GM12864 (cell line): Measurements from ENCODE around the gene HSP90AA1.
"Not testable (repeated sequence)": the region's sequence is repeated elsewhere in the genome, so short reads cannot be mapped to it uniquely, and the experiment has no call there.

Experiments used
- DNase-seq: peaks from one replicate; pipeline ENCODE4 v3.0.0-alpha.2; 2011; ENCODE audit warnings: low read depth
- H3K4me3 ChIP-seq: 2 replicates; pipeline ENCODE4 v1.5.1; 2011; ENCODE audit warnings: mild to moderate bottlenecking, low read depth, low read length, control low read depth
- TF ChIP-seq, protein P1 (sequence below): IDR thresholded peaks from 2 replicates; pipeline ENCODE4 v1.5.1; 2011; ENCODE audit warnings: low read depth, mild to moderate bottlenecking, moderate library complexity, low read length, control low read depth, inconsistent platforms; ENCODE audit errors: missing control alignments

HSP90AA1 gene

DNA sequence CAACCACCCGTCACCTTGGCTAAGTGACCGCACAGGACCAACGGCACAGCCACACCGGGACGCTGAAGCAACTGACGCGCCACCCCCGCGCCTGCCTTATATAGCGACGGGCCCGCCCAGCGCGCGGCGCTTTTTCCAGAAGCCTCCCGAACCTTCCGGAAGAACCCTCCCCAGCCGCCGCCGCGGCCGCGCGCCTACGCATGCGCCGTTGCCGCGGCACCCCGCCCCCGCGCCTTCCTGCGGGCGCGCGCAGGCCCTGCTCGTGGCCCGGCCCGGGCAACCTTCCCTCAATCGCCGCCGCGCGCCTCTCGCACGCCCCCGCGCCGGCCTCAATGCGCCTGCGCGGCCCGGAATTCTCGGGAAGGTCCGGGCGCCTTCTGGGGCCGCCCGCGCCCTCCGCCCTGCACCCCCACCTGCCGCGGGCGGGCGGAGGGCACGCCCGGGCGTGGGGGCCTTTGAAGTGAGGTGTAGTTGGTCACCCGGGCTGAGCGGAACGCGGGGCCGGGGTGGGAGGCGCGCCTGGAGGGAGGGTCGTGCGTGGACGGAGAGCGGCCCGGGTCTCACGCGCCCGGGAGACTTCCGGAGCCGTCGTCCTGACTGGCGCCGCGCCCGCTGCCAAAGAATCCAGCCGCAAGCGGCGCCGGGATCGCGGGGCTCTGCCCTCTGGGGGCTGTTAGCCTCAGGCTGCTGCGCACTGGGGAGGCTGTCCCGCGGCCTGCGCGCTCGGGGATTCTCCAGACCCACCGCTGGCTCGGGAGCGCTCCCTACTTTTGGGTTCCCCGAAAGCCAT is at the start of gene HSP90AA1:
TSS of gene HSP90AA1 (minus strand) at position 73 of the 790 bp plus-strand sequence. CDS start 666 bp downstream, outside the sequence.
- TF ChIP-seq, protein P1, sequence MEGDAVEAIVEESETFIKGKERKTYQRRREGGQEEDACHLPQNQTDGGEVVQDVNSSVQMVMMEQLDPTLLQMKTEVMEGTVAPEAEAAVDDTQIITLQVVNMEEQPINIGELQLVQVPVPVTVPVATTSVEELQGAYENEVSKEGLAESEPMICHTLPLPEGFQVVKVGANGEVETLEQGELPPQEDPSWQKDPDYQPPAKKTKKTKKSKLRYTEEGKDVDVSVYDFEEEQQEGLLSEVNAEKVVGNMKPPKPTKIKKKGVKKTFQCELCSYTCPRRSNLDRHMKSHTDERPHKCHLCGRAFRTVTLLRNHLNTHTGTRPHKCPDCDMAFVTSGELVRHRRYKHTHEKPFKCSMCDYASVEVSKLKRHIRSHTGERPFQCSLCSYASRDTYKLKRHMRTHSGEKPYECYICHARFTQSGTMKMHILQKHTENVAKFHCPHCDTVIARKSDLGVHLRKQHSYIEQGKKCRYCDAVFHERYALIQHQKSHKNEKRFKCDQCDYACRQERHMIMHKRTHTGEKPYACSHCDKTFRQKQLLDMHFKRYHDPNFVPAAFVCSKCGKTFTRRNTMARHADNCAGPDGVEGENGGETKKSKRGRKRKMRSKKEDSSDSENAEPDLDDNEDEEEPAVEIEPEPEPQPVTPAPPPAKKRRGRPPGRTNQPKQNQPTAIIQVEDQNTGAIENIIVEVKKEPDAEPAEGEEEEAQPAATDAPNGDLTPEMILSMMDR: no peak
- DNase-seq: peak; percentile 61
- peak within 1 kb of the TSS; percentile 91 for H3K4me3 ChIP-seq

DNA sequence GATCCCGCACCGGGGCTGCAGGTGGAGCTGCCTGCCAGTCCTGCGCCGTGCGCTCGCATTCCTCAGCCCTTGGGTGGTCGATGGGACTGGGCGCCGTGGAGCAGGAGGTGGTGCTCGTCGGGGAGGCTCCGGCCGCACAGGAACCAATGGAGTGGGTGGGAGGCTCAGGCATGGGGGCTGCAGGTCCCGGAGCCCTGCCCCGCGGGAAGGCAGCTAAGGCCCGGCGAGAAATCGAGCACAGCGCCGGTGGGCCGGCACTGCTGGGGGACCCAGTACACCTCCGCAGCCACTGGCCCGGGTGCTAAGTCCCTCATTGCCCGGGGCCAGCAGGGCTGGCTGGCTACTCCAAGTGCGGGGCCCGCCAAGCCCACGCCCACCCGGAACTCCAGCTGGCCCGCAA is 48.6 kb upstream of the HSP90AA1 start:
- H3K4me3 ChIP-seq, DNase-seq: not testable (repeated sequence)

DNA sequence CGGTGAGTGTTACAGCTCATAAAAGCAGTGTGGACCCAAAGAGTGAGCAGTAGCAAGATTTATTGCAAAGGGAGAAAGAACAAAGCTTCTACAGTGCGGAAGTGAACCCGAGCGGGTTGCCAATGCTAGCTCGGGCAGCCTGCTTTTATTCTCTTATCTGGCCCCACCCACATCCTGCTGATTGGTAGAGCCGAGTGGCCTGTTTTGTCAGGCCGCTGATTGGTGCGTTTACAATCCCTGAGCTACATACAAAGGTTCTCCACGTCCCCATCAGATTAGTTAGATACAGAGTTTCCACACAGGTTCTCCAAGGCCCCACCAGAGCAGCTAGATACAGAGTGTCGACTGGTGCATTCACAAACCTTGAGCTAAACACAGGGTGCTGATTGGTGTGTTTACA is 47.9 kb upstream of the HSP90AA1 start:
- not testable (repeated sequence) for H3K4me3 ChIP-seq, DNase-seq

DNA sequence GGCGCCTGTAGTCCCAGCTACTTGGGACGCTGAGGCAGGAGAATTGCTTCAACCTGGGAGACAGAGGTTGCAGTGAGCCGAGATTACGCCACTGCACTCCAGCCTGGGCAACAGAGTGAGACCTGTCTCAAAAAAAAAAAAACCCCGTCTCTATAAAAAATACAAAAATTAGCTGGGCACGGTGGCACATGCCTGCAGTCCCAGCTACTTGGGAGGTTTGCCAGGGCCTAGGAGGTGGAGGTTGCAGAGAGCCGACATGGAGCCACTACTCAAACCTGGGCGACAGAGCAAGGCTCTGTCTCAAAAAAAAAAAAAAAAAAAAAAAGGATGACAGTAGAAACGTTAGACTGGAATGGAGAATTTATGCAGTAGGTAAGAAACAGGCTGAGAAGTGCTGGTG is 47.2 kb upstream of the HSP90AA1 start:
- not testable (repeated sequence) for H3K4me3 ChIP-seq

DNA sequence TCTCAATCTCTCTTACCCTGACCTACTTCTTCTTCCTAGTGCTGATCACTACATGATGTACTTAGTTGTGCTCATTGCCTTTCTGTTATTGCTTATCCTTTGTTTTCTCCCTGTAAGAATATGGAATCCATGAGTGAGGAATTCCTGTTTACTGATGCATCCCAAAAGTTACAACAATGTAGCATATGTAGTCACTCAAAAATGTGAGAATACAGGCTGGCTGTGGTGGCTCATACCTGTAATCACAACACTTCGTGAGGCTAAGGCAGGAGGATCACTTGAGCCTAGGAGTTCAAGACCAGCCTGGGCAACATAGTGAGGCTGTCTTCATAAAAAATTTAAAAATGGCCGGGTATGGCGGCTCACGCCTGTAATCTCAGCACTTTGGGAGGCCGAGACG is 44.9 kb upstream of the HSP90AA1 start:
- TF ChIP-seq, protein P1: no peak
- no peak for DNase-seq

More for the DNA sequence above, 47.2 kb upstream of the HSP90AA1 start:
- not testable (repeated sequence) for DNase-seq

DNA sequence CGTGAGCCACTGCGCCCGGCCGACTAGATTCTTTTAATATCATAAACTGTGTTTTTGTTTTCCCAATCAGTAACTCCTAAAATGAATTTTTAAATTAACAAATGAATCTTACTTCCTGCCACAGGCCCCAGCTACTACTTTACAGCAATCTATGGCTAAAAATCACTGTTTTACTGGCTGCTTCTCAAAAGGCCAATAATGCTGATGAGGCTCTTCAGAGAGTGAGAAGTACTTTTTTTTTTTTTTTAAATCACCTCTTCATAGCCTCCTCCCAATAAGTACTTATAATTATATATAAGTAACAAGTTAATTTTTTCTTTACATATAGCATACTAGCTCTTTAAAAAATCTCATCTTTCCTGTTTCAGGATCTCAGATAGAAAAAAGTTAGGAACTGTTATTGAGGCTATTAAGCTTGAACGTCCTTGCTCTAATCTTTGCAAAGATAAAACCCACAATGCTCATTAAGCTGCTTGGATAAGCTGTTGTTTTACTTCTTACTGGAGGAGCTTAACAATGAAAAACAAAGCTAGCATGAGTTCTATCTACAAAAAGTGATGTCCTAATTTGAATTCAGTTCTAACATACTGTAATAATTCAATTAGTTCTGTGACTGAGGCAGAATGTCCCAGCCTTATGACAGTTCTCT is 40.1 kb upstream of the HSP90AA1 start:
- TF ChIP-seq, protein P1: no peak
- no peak for DNase-seq
- H3K4me3 ChIP-seq: no peak overlapping the region

More for the DNA sequence above, 44.9 kb upstream of the HSP90AA1 start:
- no peak overlapping the region for H3K4me3 ChIP-seq

DNA sequence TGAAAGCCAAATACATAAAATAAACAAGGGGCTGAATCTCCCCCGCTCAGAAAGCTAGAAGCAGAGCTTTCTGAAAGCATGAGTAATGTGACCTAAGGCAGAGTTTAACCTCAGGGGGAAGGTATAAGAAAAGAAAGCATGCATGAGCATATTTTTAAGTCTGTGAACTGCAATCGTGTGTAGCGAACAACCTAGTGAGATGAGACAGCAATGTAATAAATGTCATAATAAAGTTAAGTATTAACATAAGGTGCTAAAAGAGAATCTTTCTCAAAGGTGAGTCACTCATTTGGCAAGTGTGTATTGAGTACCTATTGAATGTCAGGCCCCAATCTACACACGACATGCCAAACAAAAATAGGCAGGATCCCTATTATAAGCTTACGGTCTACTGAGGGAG is 38.7 kb upstream of the HSP90AA1 start:
- TF ChIP-seq, protein P1: no peak
- H3K4me3 ChIP-seq: no peak overlapping the region
- no peak for DNase-seq

DNA sequence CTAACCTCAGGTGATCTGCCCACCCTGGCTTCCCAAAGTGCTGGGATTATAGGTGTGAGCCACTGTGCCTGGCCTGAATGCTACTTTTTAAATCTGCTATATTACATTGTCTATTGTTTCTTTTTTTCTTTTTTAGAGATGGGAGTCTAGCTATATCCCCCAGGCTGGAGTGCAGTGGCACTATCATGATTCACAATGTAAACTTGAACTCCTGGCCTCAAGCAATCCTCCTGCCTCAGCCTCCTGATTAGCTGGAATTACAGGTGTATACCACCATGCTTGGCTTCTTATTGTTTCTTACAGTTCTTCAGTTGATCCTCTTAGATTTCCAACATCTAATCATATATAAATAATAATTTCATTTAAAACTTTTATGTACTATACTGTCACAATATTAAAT is 37.6 kb upstream of the HSP90AA1 start:
- no peak for DNase-seq
- TF ChIP-seq, protein P1: no peak
- no peak overlapping the region for H3K4me3 ChIP-seq
